Measurements from ENCODE around the gene PRICKLE2.

The PRICKLE2 gene

GRCh38 chr3:64218329-64218728 lies 6.9 kb downstream of the PRICKLE2 start:
- DNase-seq = no peak

GRCh38 chr3:64216274-64217147 lies 8.8 kb downstream of the PRICKLE2 start:
- DNase-seq = no peak

GRCh38 chr3:64215559-64215958 lies 9.7 kb downstream of the PRICKLE2 start:
- no peak for DNase-seq

- no peak for DNase-seq
Measured at GRCh38 chr3:64215103-64215502, 10.2 kb downstream of the PRICKLE2 start.

- no peak for DNase-seq
Measured at GRCh38 chr3:64214381-64215018, 10.8 kb downstream of the PRICKLE2 start.

GRCh38 chr3:64213962-64214379 lies 11.3 kb downstream of the PRICKLE2 start:
- no peak for DNase-seq

- no peak for DNase-seq
Measured at GRCh38 chr3:64213224-64213878, 11.9 kb downstream of the PRICKLE2 start.

GRCh38 chr3:64209866-64210621 lies 15.2 kb downstream of the PRICKLE2 start:
- DNase-seq = no peak

GRCh38 chr3:64207289-64208080 lies 17.8 kb downstream of the PRICKLE2 start:
- DNase-seq = no peak

- no peak for DNase-seq
Measured at GRCh38 chr3:64203969-64204908, 21.0 kb downstream of the PRICKLE2 start.

GRCh38 chr3:64203216-64203615 lies 22.1 kb downstream of the PRICKLE2 start:
- no peak for DNase-seq

GRCh38 chr3:64199932-64200331 lies 25.3 kb downstream of the PRICKLE2 start:
- no peak for DNase-seq

- no peak for DNase-seq
Measured at GRCh38 chr3:64196236-64196929, 28.9 kb downstream of the PRICKLE2 start.

- no peak for DNase-seq
Measured at GRCh38 chr3:64195789-64196188, 29.5 kb downstream of the PRICKLE2 start.

GRCh38 chr3:64191822-64192221 lies 33.4 kb downstream of the PRICKLE2 start:
- DNase-seq = no peak

GRCh38 chr3:64190517-64191515 lies 34.5 kb downstream of the PRICKLE2 start:
- peak; percentile 80 for DNase-seq

GRCh38 chr3:64188810-64189560 lies 36.3 kb downstream of the PRICKLE2 start:
- DNase-seq = no peak
